Naive thymus-derived CD4-positive, alpha-beta T cell (primary cell): ENCODE measurements around the gene SIRT2. TPM values are rescaled to one million over a fixed set of nuclear protein-coding genes. Genes with fewer than 3 reads are reported as not detected.

Source experiments
- ATAC-seq: fragments of 150-1000 bp; cut with Tn5 transposase; 2 replicates; pipeline ENCODE4 v1.10.0; 2021; ENCODE audit warnings: mild to moderate bottlenecking, moderate library complexity
- CTCF ChIA-PET: fragments of 350-600 bp; sonication (Branson Sonifier 250); formaldehyde crosslinking; loops from one replicate; lab custom pipeline; 2021; ENCODE audit warnings: antibody characterized with exemption; lab: Charles Lee
- POLR2A ChIA-PET: fragments of 350-600 bp; sonication (Branson Sonifier 250); formaldehyde crosslinking; loops from one replicate; lab custom pipeline; 2021; ENCODE audit warnings: antibody characterized with exemption, inconsistent platforms; lab: Charles Lee
- DNase-seq, 9 donors: peaks; one replicate each; pipeline versions ENCODE4 v3.0.0 to v3.0.0-alpha.2; 2020 to 2022; ENCODE audit warnings: mixed read lengths in 1 of 9
- H3K27ac ChIP-seq: one replicate; pipeline ENCODE4 v1.7.0; 2013; ENCODE audit warnings: mild to moderate bottlenecking, low read depth, low read length, moderate library complexity
- H3K27me3 ChIP-seq, 2 donors: one replicate each; pipeline ENCODE4 v1.7.0; 2013; ENCODE audit warnings: low read length in 2 of 2, mild to moderate bottlenecking in 2 of 2, moderate library complexity in 2 of 2; ENCODE audit not compliant: control insufficient read depth in 2 of 2, insufficient read depth in 2 of 2
- H3K36me3 ChIP-seq, 3 experiments: 1 replicate in 2 of 3; 2 replicates in 1 of 3; pipeline ENCODE4 v1.7.0; 2013; ENCODE audit warnings: low read length in 3 of 3, mild to moderate bottlenecking in 3 of 3, moderate library complexity in 1 of 3; ENCODE audit not compliant: insufficient read depth in 3 of 3, control insufficient read depth in 2 of 3
- H3K4me1 ChIP-seq, 2 donors: one replicate each; pipeline ENCODE4 v1.7.0; 2013; ENCODE audit warnings: low read length in 2 of 2, mild to moderate bottlenecking in 2 of 2, moderate library complexity in 1 of 2; ENCODE audit not compliant: control insufficient read depth in 2 of 2, insufficient read depth in 2 of 2
- H3K4me3 ChIP-seq: 2 replicates; pipeline ENCODE4 v1.7.0; 2013; ENCODE audit warnings: mild to moderate bottlenecking, low read length
- H3K9me3 ChIP-seq, 3 experiments: 1 replicate in 2 of 3; 2 replicates in 1 of 3; pipeline ENCODE4 v1.7.0; 2013; ENCODE audit warnings: low read length in 3 of 3; ENCODE audit not compliant: control insufficient read depth in 2 of 3
- H3K27ac Mint-ChIP-seq, 9 donors: one replicate each; pipeline ENCODE4 v1.8.0; 2020 to 2022; ENCODE audit warnings: mixed read lengths in 9 of 9, mild to moderate bottlenecking in 8 of 9, moderate library complexity in 5 of 9, inconsistent platforms in 2 of 9
- H3K27me3 Mint-ChIP-seq, 5 donors: one replicate each; pipeline ENCODE4 v1.8.0; 2021 to 2022; ENCODE audit warnings: mixed read lengths in 5 of 5, mild to moderate bottlenecking in 1 of 5
- H3K36me3 Mint-ChIP-seq, 5 donors: one replicate each; pipeline ENCODE4 v1.8.0; 2020 to 2022; ENCODE audit warnings: mixed read lengths in 5 of 5, mild to moderate bottlenecking in 3 of 5, inconsistent platforms in 1 of 5
- H3K4me1 Mint-ChIP-seq, 7 donors: one replicate each; pipeline ENCODE4 v1.8.0; 2020 to 2022; ENCODE audit warnings: mixed read lengths in 7 of 7, mild to moderate bottlenecking in 3 of 7, inconsistent platforms in 1 of 7
- H3K4me3 Mint-ChIP-seq, 10 donors: one replicate each; pipeline ENCODE4 v1.8.0; 2020 to 2022; ENCODE audit warnings: mild to moderate bottlenecking in 10 of 10, mixed read lengths in 10 of 10, moderate library complexity in 6 of 10, inconsistent platforms in 2 of 10
- H3K9me3 Mint-ChIP-seq, 11 donors: one replicate each; pipeline ENCODE4 v1.8.0; 2020 to 2022; ENCODE audit warnings: mixed read lengths in 11 of 11, mild to moderate bottlenecking in 4 of 11, inconsistent platforms in 1 of 11, moderate library complexity in 1 of 11
- intact Hi-C, 2 donors: fragments of 100-400 bp; cut with micrococcal nuclease; formaldehyde crosslinking; loops; one replicate each; pipeline ENCODE4 v1.15.1; 2023
- polyA plus RNA-seq, 2 donors: library from polyadenylated mRNA; unstranded; fragments of 300-500 nt; fragmentation: Illumina TruSeq; gene quantifications; one replicate each; pipeline ENCODE4 v1.2.3, GENCODE V29; 2021
- total RNA-seq, 6 experiments: library from RNA in 5 of 6; stranded (reverse) in 5 of 6; gene quantifications; 1 replicate in 5 of 6; 2 replicates in 1 of 6; pipeline ENCODE4 v1.2.3 and lab custom pipeline; 2021 to 2026

SIRT2 gene
- total and polyA plus RNA-seq, 7 experiments from 2014 or later, result 30.7 to 78.5 (median 47.5) TPM

DNA sequence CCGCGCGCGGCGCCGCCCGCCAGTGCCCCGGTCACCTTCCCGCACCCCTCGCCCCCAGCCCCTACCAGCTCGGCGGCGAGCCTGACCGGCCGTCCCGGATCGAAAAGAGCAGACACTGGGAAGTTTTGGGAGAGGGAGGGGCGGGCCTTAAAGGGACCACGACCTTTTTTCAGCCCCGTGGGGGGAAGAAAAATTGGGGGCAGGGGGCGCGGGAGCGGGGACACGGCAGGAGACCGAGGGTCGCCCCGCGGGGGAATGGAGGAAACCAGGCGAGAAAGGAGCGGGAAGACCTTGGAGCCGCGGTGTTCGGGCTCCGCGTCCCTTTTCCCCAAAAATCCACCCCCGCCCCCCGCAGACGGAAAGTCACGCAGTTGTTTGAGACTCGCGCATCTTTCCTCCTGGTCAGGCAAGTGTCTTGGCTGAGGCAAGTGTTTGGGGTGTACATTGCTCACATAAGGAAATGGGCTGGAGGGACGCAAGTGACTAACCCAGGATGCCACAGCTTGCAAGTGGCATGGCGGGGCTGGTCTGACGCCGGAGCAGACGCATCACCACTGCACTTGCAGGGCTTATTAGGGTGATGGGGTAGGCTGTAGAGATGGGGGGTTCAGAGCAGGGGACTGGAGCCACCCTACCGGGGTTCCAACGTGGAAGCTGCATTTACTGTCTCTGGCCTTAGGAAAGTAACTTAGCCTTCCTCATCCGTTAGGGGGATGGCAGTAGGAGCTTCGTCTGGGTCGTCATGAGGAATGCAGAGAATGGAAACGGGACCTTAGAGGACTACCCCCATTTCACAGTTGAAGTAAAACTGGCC lies 47.0 kb downstream of the SIRT2 start:
- no peaks in the 10 kb centered on the region for H3K27me3 ChIP-seq
- H3K9me3 ChIP-seq, result no peaks in the 10 kb centered on the region
- ChIA-PET CTCF (interaction anchor here (1.0 to 3.3 kb wide), 6 partner anchors 9 to 78 kb away, joined by 4 to 20 read pairs (median 7); partner anchors contain the start of genes MRPS12 and SARS2), POLR2A (interaction anchor here (0.5 to 11.2 kb wide), 12 partner anchors 8 to 314 kb away, joined by 3 to 317 read pairs (median 4); partner anchors contain the start of genes ACTN4, ECH1, MRPS12 and RINL)
- DNase-seq (peak in 8 of 9 donors; percentile 32 to 59 (median 42)), ATAC-seq (no peak)
- peaks cover 0 to 6% (median 0%) of the 10 kb centered on the region in 5 donors for H3K27me3 Mint-ChIP-seq
- peaks cover 26 to 28% of the 10 kb centered on the region in 2 donors for H3K4me1 ChIP-seq
- intact Hi-C loops, result loop anchor here (1.0 to 5.0 kb wide), 4 partner anchors 17 to 1435 kb away; partner anchors contain the start of genes AKT2 (in 1 of the 2), EIF3K (in 1 of the 2), MAP4K1 (in 1 of the 2) and SAMD4B (in 1 of the 2)
- H3K36me3 Mint-ChIP-seq, result peaks cover 0 to 16% (median 11%) of the 10 kb centered on the region in 5 donors
- peak overlapping the region; percentile 90 to 99 (median 96) for H3K4me3 Mint-ChIP-seq
- peak overlapping the region; percentile 95 for H3K27ac ChIP-seq
- H3K4me1 Mint-ChIP-seq, result peaks cover 23 to 57% (median 44%) of the 10 kb centered on the region in 7 donors
- peaks cover 0 to 11% (median 0%) of the 10 kb centered on the region in 11 donors for H3K9me3 Mint-ChIP-seq
- peak overlapping the region; percentile 88 for H3K4me3 ChIP-seq
- peak overlapping the region; percentile 91 to 100 (median 98) for H3K27ac Mint-ChIP-seq
- peaks cover 0 to 11% (median under 1%) of the 10 kb centered on the region in 3 experiments for H3K36me3 ChIP-seq

DNA sequence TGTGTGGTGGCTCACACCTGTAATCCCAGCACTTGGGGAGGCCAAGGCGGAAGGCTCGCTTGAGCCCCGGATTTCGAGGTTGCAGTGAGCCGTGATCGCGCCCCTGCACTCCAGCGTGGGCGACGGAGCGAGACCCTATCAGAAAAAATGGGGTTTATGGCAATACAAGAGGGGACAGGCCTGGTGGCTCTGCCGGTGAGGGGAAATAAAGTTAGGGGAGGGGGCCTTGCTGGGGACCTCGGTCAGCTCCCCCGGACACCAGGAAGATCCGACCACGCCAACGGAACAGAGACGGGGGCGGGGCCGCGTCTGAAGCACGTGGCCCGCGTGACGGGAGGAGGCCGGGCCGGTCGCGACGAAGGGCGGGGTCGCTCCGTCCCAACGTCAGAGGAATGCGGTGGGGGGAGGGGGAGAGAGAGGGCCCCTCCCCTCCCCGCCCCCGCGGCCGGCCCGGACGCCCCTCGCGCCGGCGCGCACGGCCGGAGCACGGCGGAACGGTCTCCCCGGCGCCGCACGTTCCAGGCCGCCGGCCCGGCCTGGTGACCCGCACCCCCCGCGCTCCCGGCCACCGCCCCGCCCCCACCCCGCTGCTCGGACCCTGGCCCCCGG lies 47.7 kb downstream of the SIRT2 start:
- peaks cover 26 to 27% of the 10 kb centered on the region in 2 donors for H3K4me1 ChIP-seq
- ATAC-seq, result peak; percentile 30

GRCh38 chr19:38850976-38851621 lies 48.3 kb downstream of the SIRT2 start:
- H3K36me3 Mint-ChIP-seq, result peaks cover 2 to 19% (median 18%) of the 10 kb centered on the region in 5 donors
- intact Hi-C loops, result loop anchor here (1.0 to 5.0 kb wide), 19 partner anchors 9 to 1436 kb away; partner anchors contain the start of genes ACTN4 (in 2 of the 2), ECH1 (in 2 of the 2), EIF3K (in 2 of the 2) and MRPS12 (in 2 of the 2)
- H3K9me3 Mint-ChIP-seq, result peaks cover 0 to 9% (median 0%) of the 10 kb centered on the region in 11 donors
- ChIA-PET POLR2A (interaction anchor here (0.6 to 11.2 kb wide), 17 partner anchors 9 to 233 kb away, joined by 3 to 317 read pairs (median 4); partner anchors contain the start of genes ECH1, MAP4K1, MRPS12 and NFKBIB), CTCF (interaction anchor here (0.9 to 3.3 kb wide), 5 partner anchors 9 to 78 kb away, joined by 3 to 20 read pairs (median 4); partner anchors contain the start of gene RINL)
- no peaks in the 10 kb centered on the region for H3K9me3 ChIP-seq
- peak overlapping the region; percentile 95 for H3K27ac ChIP-seq
- H3K4me1 ChIP-seq, result peaks cover 24 to 31% of the 10 kb centered on the region in 2 donors
- ATAC-seq, result no peak
- peaks cover 0 to 5% (median 0%) of the 10 kb centered on the region in 5 donors for H3K27me3 Mint-ChIP-seq
- H3K4me1 Mint-ChIP-seq, result peaks cover 18 to 55% (median 40%) of the 10 kb centered on the region in 7 donors
- peak overlapping the region; percentile 94 to 100 (median 99) for H3K27ac Mint-ChIP-seq
- H3K27me3 ChIP-seq, result no peaks in the 10 kb centered on the region
- peak overlapping the region; percentile 81 for H3K4me3 ChIP-seq
- peak overlapping the region; percentile 88 to 99 (median 96) for H3K4me3 Mint-ChIP-seq
- peaks cover 9 to 25% (median 12%) of the 10 kb centered on the region in 3 experiments for H3K36me3 ChIP-seq
- peak in 4 of 9 donors; percentile 35 to 68 (median 42) for DNase-seq

More for the DNA sequence above, 47.7 kb downstream of the SIRT2 start:
- peaks cover 0 to 19% (median 15%) of the 10 kb centered on the region in 5 donors for H3K36me3 Mint-ChIP-seq
- POLR2A ChIA-PET, result interaction anchor here (0.6 to 11.2 kb wide), 16 partner anchors 8 to 234 kb away, joined by 3 to 317 read pairs (median 4); partner anchors contain the start of genes ACTN4, ECH1, MAP4K1 and MRPS12
- CTCF ChIA-PET, result interaction anchor here (0.9 to 3.3 kb wide), 4 partner anchors 9 to 36 kb away, joined by 3 to 20 read pairs (median 8); partner anchors contain the start of gene RINL
- Histone ChIP-seq H3K27ac (peak overlapping the region; percentile 95), H3K27me3 (no peaks in the 10 kb centered on the region), H3K4me3 (peak overlapping the region; percentile 88), H3K36me3 (peaks cover 7 to 18% (median 7%) of the 10 kb centered on the region in 3 experiments), H3K9me3 (no peaks in the 10 kb centered on the region)
- intact Hi-C loops, result loop anchor here (1.0 to 5.0 kb wide), 11 partner anchors 18 to 1436 kb away; partner anchors contain the start of genes EIF3K (in 2 of the 2), ACTN4 (in 1 of the 2), AKT2 (in 1 of the 2) and FAM98C (in 1 of the 2)
- H3K9me3 Mint-ChIP-seq, result peaks cover 0 to 9% (median 0%) of the 10 kb centered on the region in 11 donors
- H3K27ac Mint-ChIP-seq, result peak overlapping the region; percentile 94 to 100 (median 99)
- peaks cover 0 to 5% (median 0%) of the 10 kb centered on the region in 5 donors for H3K27me3 Mint-ChIP-seq
- peak overlapping the region; percentile 88 to 99 (median 96) for H3K4me3 Mint-ChIP-seq
- H3K4me1 Mint-ChIP-seq, result peaks cover 19 to 57% (median 42%) of the 10 kb centered on the region in 7 donors
- peak; percentile 82 to 94 (median 87) for DNase-seq

GRCh38 chr19:38850436-38850975 lies 48.9 kb downstream of the SIRT2 start:
- H3K27ac ChIP-seq, result peak overlapping the region; percentile 95
- DNase-seq, result peak in 5 of 9 donors; percentile 91 to 100 (median 95)
- Mint-ChIP-seq H3K4me3 (peak overlapping the region; percentile 88 to 99 (median 96)), H3K27me3 (peaks cover 0 to 5% (median 0%) of the 10 kb centered on the region in 5 donors), H3K36me3 (peaks cover 6 to 25% (median 24%) of the 10 kb centered on the region in 5 donors), H3K9me3 (peaks cover 0 to 9% (median 0%) of the 10 kb centered on the region in 11 donors), H3K27ac (peak overlapping the region; percentile 94 to 100 (median 99)), H3K4me1 (peaks cover 24 to 61% (median 46%) of the 10 kb centered on the region in 7 donors)
- peak; percentile 82 for ATAC-seq
- no peaks in the 10 kb centered on the region for H3K9me3 ChIP-seq
- intact Hi-C loops, result loop anchor here (1.0 to 5.0 kb wide), 19 partner anchors 8 to 1437 kb away; partner anchors contain the start of genes ACTN4 (in 2 of the 2), ECH1 (in 2 of the 2), EIF3K (in 2 of the 2) and MRPS12 (in 2 of the 2)
- H3K4me3 ChIP-seq, result peak overlapping the region; percentile 81
- H3K4me1 ChIP-seq, result peaks cover 24 to 37% of the 10 kb centered on the region in 2 donors
- H3K27me3 ChIP-seq, result no peaks in the 10 kb centered on the region
- ChIA-PET POLR2A (interaction anchor here (0.7 to 11.2 kb wide), 15 partner anchors 8 to 233 kb away, joined by 3 to 317 read pairs (median 4); partner anchors contain the start of genes ECH1, MAP4K1, MRPS12 and NFKBIB), CTCF (interaction anchor here (0.9 to 1.5 kb wide), 3 partner anchors 8 to 79 kb away, joined by 3 to 11 read pairs (median 3); partner anchors contain the start of gene RINL)
- H3K36me3 ChIP-seq, result peaks cover 14 to 31% (median 18%) of the 10 kb centered on the region in 3 experiments
